CD4-positive, alpha-beta T cell treated with Interleukin-15 for 1 hour (primary cell): ENCODE measurements around the gene TADA2B.

Source experiments
- DNase-seq: peaks from one replicate; pipeline ENCODE4 v3.0.0-alpha.2; 2020

The TADA2B gene

GRCh38 chr4:7018281-7018680, 24.9 kb upstream of the TADA2B start:
- no peak for DNase-seq

- no peak for DNase-seq
These were observed 23.8 kb upstream of the TADA2B start for GRCh38 chr4:7019367-7019766.

GRCh38 chr4:7020290-7020689, 22.9 kb upstream of the TADA2B start:
- no peak for DNase-seq

GRCh38 chr4:7020856-7021255, 22.3 kb upstream of the TADA2B start:
- no peak for DNase-seq

GRCh38 chr4:7021355-7021754, 21.8 kb upstream of the TADA2B start:
- no peak for DNase-seq

GRCh38 chr4:7021930-7022664, 21.1 kb upstream of the TADA2B start:
- DNase-seq = no peak

GRCh38 chr4:7023486-7023885, 19.7 kb upstream of the TADA2B start:
- DNase-seq = no peak

- DNase-seq = no peak
These were observed 19.3 kb upstream of the TADA2B start for GRCh38 chr4:7023901-7024300.

GRCh38 chr4:7024336-7024890, 18.8 kb upstream of the TADA2B start:
- DNase-seq = no peak

GRCh38 chr4:7025040-7025602, 18.1 kb upstream of the TADA2B start:
- DNase-seq = no peak

- DNase-seq = no peak
These were observed 17.1 kb upstream of the TADA2B start for GRCh38 chr4:7026107-7026506.

- no peak for DNase-seq
These were observed 15.9 kb upstream of the TADA2B start for GRCh38 chr4:7027284-7027683.

- DNase-seq = no peak
These were observed 15.3 kb upstream of the TADA2B start for GRCh38 chr4:7027913-7028312.

- DNase-seq = no peak
These were observed 14.0 kb upstream of the TADA2B start for GRCh38 chr4:7029212-7029611.

- no peak for DNase-seq
These were observed 13.3 kb upstream of the TADA2B start for GRCh38 chr4:7029921-7030320.

GRCh38 chr4:7030856-7031255, 12.3 kb upstream of the TADA2B start:
- DNase-seq = no peak

- no peak for DNase-seq
These were observed 11.4 kb upstream of the TADA2B start for GRCh38 chr4:7031558-7032449.

GRCh38 chr4:7032596-7032995, 10.6 kb upstream of the TADA2B start:
- DNase-seq = no peak

- no peak for DNase-seq
These were observed 8.7 kb upstream of the TADA2B start for GRCh38 chr4:7034262-7035081.

GRCh38 chr4:7037425-7037824, 5.7 kb upstream of the TADA2B start:
- no peak for DNase-seq

- no peak for DNase-seq
These were observed 2.4 kb upstream of the TADA2B start for GRCh38 chr4:7040765-7041164.

- DNase-seq = no peak
These were observed 1.9 kb upstream of the TADA2B start for GRCh38 chr4:7041246-7041645.
